GM19372 (cell line): ENCODE data around the gene TTC9B.
"Not testable (repeated sequence)": the region's sequence is repeated elsewhere in the genome, so short reads cannot be mapped to it uniquely, and the experiment has no call there.

Experiments used
- ATAC-seq: cut with Tn5 transposase; IDR thresholded peaks from one replicate; pipeline ENCODE4 v1.9.1; 2021; ENCODE audit warnings: mild to moderate bottlenecking, low read depth, moderate library complexity; ENCODE audit not compliant: unreplicated experiment

TTC9B gene

DNA sequence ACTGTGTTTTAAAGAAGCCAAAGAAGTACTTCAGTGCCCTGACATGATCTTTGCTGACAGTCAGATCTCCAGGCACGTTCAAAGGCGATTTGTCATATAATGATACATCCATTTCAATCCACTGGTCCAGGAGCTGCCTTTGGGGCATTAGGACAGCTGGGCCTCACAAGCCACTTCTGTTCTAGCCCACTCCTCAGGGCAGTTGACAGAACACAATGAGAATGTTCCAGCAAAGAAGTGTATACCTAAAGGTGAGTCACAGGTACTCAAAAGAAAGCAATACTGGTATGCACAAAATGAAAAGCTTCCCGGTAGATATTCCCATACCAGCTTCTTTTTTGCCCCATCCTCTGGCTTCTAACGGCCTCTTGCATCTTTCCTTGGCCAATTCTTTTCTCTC lies 39.4 kb downstream of the TTC9B start:
- ATAC-seq = no peak

DNA sequence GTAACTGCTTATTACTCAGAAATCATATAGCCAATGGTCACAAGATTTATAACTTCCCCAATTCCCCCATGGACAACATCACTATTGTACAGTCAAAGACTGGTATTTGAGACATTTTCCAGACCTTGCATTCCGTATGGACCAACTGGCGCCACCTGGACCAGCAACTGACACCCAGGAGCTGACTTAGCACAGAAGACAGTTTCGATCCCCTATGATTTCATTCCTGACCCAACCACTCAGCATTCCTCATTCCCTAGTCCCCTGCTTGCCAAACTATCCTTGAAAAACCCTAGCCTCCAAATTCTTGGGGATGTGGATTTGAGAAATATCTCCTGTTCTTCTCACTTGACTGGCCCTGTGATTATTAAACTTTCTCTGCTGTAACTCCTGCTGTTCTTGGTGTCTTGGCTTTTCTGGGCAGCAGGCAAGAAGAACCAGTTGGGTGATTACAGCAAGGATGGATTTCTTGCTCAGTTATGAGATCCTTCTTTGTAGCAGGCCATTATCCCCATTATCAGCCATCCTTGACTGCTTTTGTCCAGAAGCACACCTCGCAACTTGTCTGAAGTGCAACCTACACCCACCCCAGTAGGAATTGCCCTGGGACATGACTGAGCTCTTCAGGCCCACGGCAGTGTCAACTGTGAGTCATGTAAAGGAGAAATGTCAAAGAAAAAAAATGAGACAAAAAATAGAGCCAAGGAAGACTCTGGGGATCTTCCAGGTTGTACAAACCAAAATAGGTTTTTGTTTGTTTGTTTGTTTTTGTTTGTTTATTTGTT lies 40.7 kb downstream of the TTC9B start:
- ATAC-seq = no peak

DNA sequence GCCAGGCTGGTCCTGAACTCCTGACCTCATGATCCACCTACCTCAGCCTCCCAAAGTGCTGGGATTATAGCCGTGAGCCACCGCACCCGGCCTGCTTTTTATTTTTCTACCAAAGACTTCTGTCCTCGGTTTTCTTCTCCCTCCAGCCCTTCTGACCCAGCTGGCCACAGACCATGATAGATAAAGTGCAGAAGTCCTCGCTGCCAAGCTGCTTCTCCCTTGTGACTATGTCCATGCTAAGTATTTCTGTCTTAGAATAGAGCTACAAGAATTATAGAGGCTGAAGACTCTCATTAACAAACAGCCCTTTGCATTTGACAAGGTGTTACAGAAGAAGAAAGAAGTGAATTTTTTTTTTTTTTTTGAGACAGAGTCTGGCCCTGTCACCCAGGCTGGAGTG lies 42.4 kb downstream of the TTC9B start:
- ATAC-seq = no peak

DNA sequence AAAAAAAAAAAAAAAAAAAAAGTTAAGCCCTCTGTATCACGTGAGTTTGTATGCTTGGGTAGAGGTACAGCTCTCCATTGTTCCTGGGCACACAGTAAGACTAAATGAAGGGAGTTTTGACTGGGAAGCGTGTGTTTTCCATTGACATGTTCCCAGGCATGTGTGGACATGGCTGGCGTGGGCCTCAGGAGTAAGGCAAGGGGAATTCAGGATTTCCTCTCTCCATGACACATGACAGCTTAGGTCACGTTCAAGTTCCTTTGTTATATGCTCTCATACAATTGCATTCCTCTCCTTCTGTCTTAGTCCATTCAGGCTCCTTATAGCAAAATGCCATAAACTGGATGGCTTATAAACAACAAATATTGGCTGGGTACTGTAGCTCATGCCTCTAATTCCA lies 44.1 kb downstream of the TTC9B start:
- ATAC-seq = no peak

DNA sequence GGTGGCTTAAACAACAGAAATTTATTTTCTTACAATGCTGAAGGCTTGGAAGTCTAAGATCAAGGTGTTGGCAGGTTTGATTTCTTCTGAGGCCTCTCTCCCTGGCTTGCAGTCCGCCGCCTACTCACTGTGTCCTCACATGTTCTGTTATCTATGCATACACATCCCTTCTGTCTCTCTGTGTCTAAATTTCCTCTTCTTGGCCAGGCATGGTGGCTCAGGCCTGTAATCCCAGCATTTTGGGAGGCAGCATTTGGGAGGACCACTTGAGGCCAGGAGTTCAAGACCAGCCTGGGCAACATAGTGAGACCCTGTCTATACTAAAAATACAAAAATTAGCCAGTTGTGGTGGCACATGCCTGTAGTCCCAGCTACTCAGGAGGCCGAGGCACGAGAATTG lies 46.9 kb downstream of the TTC9B start:
- ATAC-seq = not testable (repeated sequence)

DNA sequence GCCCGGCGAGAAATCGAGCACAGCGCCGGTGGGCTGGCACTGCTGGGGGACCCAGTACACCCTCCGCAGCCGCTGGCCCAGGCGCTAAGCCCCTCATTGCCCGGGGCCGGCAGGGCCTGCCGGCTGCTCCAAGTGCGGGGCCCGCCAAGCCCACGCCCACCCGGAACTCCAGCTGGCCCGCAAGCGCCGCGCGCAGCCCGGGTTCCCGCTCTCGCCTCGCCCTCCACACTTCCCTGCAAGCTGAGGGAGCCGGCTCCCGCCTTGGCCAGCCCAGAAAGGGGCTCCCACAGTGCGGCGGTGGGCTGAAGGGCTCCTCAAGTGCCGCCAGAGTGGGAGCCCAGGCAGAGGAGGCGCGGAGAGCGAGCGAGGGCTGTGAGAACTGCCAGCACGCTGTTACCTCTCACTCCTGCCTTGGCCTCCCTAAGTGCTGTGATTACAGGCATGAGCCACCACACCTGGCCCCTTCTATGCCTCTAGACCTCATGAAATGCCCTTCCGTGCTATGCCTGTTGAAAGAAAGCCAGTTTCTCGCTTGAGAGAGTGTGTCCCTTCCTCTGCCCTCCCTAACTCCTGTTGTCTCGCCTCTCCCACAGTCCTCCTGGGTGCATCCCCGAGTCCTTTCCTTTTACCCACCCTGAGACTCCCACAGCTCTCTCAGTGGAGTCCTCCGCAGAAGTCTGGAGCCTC lies 47.7 kb downstream of the TTC9B start:
- not testable (repeated sequence) for ATAC-seq

DNA sequence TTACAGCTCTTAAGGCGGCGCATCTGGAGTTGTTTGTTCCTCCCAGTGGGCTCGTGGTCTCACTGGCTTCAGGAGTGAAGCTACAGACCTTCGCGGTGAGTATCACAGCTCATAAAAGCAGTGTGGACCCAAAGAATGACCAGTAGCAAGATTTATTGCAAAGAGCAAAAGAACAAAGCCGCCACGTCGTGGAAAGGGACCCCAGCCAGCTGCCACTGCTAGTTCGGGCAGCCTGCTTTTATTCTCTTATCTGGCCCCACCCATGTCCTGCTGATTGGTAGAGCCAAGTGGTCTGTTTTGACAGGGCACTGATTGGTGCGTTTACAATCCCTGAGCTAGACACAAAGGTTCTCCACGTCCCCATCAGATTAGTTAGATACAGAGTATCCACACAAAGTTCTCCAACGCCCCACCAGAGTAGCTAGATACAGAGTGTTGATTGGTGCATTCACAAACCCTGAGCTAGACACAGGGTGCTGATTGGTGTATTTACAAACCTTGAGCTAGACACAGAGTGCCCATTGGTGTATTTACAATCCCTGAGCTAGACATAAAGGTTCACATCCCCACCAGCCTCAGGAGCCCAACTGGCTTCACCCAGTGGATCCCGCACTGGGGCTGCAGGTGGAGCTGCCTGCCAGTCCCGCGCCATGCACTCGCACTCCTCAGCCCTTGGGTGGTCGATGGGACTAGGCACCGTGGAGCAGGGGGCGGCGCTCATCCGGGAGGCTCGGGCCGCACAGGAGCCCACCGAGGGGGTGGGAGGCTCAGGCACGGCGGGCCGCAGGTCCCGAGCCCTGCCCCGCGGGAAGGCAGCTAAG lies 48.5 kb downstream of the TTC9B start:
- not testable (repeated sequence) for ATAC-seq
